ENCODE results near the gene HEXIM2.

DNA sequence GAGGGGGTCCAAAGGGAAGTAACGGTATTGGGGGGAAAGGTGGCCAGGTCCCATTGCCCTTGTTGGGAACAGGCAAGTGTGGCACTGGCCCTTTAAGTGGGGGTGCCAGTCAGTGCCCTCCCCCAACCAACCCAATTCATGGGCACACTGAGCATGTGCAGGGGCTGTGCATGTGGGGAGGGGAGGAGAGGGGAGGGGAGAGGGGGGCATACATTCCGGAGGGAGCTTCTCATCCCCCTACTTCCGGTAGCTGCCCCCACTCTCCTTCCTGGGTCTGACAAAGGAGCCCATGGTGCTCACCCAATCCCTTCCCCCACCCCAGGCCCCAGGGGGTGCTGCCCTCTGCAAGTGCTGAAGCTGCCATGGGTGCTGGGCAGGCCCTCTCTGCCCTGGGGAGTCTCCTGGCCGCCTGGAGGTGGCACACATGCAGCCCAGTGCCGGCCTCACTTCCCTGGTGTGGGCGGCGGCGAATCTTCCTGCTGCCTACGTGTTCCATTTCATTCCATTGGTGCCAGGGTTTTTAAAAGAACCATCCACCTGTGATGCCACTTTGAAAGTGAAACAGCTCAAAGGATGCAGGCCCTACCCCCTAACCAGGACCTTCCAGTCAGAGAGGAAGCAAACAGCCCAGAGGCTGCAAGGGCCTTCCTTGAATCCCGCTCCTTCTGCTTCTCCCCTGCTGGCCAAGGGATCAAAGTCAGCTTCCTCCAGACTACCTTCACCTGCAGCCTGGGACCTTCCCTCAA lies 11.0 kb downstream of the HEXIM2 start:
- TF ChIP-seq CTCF (IDR thresholded peaks at IDR 0.05; ENCODE audit: insufficient read depth, low read length, poor library complexity, severe bottlenecking) (no peak), EZH2phosphoT487 (conservative IDR thresholded peaks at IDR 0.05; ENCODE audit: low read length) (no peak)
